Coronary artery (tissue), 2 donors: ENCODE results near the gene KHSRP.
A peak's percentile ranks its signal among the peaks of the same experiment; 100 is the strongest.

ENCODE experiments used
- DNase-seq: peaks from one replicate; pipeline ENCODE4 v3.0.0-alpha.2; 2017; ENCODE audit warnings: low spot score
- H3K27ac ChIP-seq, 2 donors: fragments of 200-600 bp; sonication (generic); one replicate each; pipeline ENCODE4 v1.5.1; 2016 to 2019
- H3K4me3 ChIP-seq: fragments of 200-600 bp; sonication (generic); 2 replicates; pipeline ENCODE4 v1.5.1; 2016; ENCODE audit warnings: mild to moderate bottlenecking, moderate library complexity
- TF ChIP-seq, protein P1 (sequence below): fragments of 200-600 bp; sonication (generic); IDR thresholded peaks from one replicate; pipeline ENCODE4 v1.5.1; 2019; ENCODE audit warnings: antibody characterized with exemption

Gene KHSRP

DNA sequence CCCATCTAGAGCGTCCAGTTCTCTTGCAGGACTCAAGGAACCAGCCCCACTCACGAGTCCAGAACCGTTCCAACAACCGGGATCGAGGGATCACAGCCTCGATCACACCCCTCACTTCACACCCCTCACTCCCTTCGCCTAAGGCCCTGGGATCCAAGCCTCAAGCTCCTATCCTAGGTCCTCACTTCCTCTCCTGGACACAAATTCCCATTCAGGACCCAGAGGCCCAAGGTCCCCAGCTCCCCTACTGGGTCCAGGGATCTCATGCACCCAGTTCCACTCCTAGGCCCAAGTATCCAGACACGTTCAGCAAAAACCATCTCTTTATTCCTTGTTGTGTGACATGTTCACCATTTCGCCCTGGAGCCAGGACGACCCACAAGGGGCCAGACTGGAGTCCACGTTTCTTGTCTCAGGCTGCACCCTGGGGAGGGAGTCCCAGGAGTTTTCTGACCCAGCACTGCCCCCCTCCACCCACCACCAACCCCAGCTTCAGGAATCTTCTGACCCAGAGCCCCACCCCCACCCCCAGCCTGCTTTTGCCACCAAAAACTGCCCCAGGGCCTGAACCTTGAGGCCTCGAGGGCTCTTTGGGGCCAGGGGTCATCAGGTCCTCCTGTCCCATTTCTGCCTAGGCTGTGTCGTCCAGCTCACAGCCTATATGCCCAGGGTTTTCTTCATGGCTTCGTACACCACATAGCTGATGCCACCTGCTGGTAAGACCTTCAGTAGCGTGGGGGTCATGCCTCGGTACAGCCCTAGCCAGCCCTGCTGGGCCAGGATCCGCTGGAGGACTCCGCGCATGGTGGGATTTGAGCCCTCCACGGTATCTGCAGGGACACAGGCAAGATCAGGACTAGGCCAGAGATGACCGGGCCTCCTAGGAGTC lies 1.4 kb upstream of the KHSRP start:
- Histone ChIP-seq H3K4me3 (peak overlapping the region; percentile 50), H3K27ac (peak overlapping the region; percentile 53 to 88)
- TF ChIP-seq, protein P1, sequence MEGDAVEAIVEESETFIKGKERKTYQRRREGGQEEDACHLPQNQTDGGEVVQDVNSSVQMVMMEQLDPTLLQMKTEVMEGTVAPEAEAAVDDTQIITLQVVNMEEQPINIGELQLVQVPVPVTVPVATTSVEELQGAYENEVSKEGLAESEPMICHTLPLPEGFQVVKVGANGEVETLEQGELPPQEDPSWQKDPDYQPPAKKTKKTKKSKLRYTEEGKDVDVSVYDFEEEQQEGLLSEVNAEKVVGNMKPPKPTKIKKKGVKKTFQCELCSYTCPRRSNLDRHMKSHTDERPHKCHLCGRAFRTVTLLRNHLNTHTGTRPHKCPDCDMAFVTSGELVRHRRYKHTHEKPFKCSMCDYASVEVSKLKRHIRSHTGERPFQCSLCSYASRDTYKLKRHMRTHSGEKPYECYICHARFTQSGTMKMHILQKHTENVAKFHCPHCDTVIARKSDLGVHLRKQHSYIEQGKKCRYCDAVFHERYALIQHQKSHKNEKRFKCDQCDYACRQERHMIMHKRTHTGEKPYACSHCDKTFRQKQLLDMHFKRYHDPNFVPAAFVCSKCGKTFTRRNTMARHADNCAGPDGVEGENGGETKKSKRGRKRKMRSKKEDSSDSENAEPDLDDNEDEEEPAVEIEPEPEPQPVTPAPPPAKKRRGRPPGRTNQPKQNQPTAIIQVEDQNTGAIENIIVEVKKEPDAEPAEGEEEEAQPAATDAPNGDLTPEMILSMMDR: no peak
- DNase-seq: no peak

DNA sequence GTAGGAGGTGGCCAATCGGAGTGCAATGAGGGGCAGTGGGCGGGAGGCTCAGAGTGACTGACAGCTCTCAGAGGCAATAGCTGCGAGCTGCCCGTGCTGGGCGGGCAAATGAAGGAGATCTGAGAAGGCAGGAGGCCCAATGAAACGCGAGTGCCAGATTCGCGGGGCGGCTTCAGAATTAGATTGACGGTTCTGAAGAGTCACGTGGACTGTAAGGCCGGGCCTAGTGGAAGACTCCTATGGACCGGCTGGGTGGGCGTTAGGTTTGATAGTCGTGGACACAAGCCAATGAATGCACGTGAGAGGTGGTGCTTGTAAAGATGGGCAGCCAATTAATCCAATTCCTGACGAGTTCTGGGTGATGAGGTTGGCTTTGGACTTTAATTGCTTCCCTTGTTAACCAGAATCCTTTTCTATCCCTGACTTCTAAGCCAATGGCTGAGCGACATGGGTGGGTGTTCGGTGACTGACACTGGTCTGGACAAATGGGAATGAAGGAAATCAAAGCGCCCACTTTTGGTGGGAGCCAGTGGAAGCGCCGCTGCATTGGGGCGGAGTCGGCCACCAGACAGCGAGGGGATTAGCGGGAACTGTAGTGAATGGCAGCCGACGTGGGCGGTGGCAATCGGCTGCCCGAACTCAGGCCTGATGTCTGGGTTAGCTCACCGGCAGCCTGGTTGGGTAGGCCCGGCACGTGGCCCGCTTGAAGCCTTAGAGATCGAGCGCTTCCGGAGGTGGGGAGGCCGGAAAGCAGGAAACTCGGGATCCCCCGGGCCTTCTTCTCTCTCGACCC lies 524 bp upstream of the KHSRP start:
- peak overlapping the region; percentile 83 for H3K4me3 ChIP-seq
- TF ChIP-seq, protein P1: no peak
- peak; percentile 100 for DNase-seq
- H3K27ac ChIP-seq: peak overlapping the region; percentile 53 to 88

DNA sequence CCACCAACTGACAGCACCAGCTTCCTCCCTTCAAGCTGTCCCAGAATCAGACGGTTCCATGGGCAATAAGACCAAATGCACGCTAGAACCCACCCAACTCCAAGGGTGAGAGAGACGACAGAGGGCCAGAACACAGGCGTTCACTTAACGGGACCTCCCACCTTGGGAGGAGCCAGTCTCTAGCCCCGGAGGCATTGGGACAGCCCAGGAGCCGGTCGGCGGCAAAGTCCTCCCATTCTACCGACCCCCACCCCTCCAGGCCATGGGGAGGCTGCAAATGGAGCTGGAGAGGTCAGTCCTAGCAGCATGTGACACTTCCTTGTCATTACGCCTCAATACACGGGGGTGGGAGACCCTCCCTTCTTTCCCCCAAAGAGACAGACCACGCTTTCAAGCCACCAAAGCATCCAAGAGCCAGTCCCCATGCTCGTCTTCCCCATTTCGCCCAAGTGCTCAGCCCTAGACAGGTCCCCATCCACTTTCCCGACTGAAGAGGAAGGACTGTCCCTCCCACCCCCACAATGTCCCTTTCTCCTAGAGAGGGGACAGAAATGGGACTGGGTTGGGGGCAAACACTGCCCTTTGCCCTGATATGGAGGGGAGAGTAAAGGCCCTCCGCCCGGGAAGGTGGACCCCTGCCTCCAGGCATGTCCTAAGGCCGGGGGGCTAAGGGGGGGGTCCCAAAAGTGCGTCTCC lies 964 bp downstream of the KHSRP start:
- peak overlapping the region; percentile 33 to 86 for H3K27ac ChIP-seq

DNA sequence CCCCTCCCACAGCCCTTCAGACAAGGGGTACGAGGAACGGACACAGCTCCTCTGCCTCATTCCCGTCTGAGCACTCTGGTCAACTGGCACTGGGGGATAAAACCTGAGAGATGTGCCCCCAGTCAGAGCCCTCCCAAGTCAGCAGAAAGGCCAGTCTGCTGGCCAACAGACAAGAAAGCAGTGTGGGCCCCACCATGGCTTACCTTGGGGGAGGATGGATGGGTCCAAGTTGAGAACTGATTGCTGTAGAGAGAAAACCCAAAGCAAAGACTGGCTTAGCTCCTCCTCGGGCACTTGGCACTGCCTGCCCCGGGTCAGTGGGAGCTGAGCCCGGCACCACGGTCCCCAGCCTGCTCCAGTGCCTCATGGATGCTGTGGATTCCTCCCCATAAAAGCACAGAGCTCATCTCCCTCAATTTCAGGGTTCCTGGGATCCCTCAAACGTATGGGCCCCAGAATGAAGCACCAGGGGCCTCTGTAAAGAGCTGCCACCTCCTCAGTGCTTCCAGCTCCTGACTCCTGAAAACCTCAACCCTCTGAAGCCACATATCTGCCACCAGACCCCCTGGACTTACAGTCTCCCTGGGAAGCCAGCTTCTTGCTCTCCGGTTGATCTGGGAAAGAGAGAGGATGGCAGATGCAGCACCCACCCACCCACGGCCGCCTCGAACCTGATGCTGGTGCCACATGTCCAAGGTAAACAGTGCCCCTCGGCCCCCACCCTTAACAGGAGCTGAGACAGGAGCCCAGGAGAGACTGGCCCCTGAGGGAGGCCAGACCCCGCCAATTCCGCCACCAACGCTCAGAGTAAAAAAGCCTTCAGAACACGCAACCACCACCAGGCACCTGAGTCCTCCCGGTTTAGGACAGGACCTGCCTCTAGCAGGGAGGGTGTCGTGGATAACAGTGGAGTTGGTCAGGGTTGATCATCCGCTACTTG lies 3.3 kb downstream of the KHSRP start:
- TF ChIP-seq, protein P1: no peak
- H3K4me3 ChIP-seq: no peak overlapping the region
- H3K27ac ChIP-seq: no peak overlapping the region
- no peak for DNase-seq

More for the DNA sequence above, 964 bp downstream of the KHSRP start:
- TF ChIP-seq, protein P1: no peak
- no peak for DNase-seq
- H3K4me3 ChIP-seq: peak overlapping the region; percentile 83

DNA sequence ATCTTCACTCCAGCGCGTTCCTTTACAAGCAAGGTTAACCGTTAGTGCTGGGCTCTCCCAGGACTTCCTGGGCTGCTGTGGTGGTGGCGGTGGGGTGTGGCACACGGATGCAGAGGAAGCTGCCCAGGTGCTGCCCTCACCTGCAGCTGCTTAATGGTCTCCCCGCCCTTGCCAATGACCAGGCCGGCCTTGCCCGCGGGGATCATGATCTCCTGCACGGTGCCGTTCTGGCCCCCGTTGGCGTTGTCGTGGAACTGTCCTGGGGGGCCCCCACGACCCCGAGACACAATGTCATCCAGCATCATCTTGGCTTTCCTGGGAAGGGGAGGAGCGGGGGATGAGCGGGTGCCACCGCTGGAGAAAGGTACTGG lies 6.1 kb downstream of the KHSRP start:
- no peak overlapping the region for H3K4me3 ChIP-seq
- TF ChIP-seq, protein P1: no peak
- no peak overlapping the region for H3K27ac ChIP-seq
- DNase-seq: no peak
